HL-60/S4 treated with retinoic acid at 250 ng/mL for 4 days and 3 days (cell line): ENCODE results near the gene DDIAS.
"Not testable (repeated sequence)": the region's sequence is repeated elsewhere in the genome, so short reads cannot be mapped to it uniquely, and the experiment has no call there.

ENCODE experiments used
- in situ Hi-C: fragments of 300-500 bp; cut with MboI; formaldehyde crosslinking; loops from 2 replicates; pipeline ENCODE4 v1.7.0; 2022; ENCODE audit warnings: low sequenced_read_pairs

Gene DDIAS

DNA sequence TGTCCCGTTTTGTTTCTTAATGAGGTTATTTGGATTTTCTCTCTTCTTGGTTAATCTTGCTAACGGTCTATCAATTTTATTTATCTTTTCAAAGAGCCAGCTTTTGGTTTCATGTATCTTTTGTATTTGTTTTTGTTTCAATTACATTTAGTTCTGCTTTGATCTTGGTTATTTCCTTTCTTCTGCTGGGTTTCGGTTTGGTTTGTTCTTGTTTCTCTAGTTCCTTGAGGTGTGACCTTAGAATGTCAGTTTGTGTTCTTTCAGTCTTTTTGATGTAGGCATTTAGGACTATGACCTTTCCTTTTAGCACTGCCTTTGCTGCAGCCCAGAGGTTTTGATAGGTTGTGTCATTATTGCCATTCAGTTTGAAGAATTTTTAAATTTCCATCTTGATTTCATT, 18.7 kb downstream of the DDIAS start:
- in situ Hi-C loops: not testable (repeated sequence)

DNA sequence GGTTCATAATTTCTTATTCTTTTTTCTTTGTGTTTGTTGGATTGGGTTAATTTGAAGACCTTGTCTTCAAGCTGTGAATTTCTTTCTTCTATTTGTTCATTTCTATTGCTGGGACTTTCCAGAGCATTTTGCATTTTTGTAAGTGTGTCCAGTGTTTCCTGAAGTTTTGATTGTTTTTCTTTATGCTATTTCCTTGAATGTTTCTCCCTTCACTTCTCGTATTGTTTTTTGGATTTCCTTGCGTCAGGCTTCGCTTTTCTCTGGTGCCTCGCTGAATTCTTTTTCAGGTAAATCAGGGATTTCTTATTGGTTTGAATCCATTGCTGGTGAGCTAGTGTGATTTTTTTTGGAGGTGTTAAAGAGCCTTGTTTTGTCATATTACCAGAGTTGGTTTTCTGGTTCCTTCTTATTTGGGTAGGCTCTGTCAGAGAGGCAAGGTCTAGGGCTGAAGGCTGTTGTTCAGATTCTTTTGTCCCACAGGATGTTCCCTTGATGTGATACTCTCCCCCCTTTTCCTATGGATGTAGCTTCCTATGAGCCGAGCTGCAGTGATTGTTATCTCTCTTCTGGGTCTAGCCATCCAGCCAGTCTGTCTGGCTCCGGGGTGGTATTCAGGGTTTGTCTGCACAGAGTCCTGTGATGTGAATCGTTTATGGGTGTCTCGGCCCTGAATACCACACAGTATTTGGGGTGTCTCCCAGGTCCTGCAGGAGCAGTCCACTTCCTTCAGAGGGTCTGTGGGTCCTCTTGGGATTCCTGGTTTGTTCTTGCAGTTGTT, 21.0 kb downstream of the DDIAS start:
- in situ Hi-C loops: not testable (repeated sequence)

DNA sequence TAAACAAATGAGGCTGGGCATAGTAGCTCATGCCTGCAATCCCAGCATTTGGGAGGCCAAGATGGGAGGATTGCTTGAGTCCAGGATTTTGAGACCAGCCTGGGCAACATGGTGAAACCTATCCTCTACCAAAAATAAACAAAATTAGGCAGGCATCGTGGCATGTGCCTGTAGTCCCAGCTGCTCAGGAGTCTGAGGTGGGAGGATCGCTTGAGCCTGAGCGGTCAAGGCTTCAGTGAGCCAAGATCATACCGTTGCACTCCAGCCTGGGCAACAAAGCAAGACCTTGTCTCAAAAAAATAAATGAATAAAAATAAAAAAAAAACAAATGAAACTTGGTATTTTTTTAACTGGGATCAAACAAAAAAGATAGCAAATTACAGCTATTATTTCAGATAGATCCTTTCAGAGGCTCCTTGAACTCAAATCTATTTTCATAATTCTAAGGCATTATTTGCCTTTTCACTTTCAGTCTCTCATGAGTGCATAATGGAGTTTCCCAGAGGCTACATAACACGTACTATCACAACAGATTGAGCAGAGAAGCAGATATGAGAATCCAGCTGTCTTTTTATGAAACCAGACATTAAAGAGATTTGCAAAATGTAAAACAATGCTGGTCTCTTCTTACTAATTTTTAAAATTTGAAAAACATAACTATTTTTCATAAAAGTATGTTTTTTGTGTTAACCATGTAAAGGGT, 23.1 kb downstream of the DDIAS start:
- in situ Hi-C loops: no loop called here

DNA sequence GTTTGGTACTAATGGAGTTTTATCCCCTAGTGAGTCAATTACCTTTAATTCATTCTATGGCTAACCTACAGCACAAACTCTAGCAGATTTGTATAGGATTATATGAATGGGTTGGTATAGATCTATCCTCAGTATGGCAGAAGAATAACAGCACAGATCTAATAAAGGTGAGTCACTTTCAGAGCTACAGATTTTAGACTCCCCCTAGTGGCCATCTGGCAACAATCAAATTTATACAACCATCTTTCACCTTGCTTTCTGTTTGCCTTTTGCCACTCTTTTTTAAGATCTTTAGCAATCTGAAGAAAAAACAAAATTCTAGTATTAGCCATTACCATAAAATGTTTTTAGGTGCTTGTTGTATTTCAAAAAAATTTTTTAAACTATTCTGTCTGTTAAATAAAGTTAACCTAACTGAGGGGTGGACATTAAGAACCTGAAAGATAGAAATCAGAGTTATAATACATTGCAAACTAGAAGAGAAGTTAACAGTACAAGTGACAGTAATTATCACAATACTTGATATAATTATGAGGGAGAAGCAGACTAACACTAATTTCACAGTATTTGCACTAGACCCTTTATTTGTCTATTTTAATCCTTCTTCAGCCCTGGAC, 25.8 kb downstream of the DDIAS start:
- in situ Hi-C loops: no loop called here

DNA sequence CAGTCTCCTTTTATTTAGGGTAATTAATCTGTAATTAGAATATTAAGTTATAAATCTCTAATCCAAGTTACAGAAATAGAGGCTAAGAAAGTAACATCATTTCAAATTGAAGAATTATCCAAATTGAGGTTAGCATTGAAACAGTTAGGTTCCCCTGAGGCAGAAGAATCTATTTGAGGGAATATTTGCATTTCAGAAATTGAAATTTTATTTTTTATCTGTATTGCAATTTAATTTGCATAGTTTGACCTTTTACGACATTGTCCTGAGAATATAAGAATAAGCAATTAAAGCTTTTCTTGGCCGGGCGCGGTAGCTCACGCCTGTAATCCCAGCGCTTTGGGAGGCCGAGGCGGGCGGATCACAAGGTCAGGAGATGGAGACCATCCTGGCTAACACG, 27.6 kb downstream of the DDIAS start:
- in situ Hi-C loops: no loop called here

DNA sequence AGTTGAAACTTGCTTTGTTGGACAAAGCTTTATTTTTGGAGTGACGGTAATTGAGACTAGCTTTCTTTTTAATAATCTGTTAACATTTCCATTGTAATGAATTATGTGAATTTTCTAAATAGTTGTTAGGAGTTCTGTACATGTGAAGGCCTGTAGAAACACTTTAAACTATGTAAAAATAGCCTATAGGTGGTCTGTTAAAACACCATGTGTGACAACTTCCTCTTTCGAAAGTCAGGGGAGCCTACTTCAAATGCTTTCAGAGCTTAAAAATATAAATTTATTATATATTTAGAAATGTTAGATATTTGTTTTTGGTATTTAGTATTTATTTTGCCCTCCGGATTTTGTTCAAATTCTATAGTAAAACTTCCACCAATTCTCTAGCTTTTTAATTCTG, 28.7 kb downstream of the DDIAS start:
- in situ Hi-C loops: no loop called here

DNA sequence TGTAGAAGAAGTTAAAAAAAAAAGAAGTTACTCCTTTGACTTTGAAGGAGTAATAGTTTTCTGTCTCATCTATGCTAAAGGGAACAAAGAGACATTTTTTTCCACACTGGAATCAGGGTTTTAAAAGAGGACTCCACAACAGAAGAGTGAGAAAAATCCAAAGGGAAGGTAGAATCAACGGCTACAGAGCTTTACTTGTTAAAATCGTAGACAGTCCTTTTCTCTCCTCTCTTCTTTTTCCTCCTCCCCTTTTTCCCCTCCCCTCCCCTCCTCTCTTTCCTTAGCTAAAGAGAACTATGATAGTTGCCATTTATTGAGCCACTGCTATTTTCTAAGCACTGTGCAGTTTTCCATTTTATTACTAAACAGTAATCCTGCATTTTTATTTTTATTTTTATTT, 29.2 kb downstream of the DDIAS start:
- in situ Hi-C loops: no loop called here

DNA sequence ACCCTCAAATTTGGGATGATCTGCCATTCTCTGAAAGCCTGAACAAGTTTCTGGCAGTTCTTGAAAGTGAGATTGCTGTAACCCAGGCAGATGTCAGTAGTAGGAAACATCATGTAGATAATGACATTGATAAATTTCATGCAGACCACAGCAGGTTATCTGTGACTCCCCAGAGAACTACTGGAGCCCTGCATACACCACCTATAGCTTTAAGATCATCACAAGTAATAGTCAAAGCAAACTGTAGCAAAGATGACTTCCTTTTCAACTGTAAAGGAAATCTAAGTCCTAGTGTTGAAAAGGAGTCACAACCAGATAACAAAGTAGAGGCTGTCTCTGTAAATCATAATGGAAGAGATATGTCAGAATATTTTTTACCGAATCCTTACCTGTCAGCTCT, 31.0 kb downstream of the DDIAS start:
- in situ Hi-C loops: no loop called here

DNA sequence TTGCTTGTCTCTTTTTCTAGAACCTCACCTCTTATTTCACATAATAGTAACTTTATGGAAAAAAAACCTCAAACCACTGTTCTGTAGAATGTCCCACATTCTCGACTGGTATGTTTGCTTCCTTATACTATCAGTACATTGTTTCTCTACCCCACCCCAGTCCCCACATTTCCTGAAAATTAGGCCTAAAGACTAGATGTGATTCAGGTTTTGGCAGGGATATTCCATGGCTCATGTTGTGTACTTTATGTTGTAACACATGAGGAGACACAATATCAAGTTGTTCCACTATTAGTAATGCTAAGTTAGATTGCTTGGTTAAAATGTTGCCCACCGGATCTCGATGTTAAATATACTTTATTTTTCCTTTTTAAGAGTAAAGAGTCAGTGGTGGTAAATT, 34.7 kb downstream of the DDIAS start:
- in situ Hi-C loops: no loop called here

DNA sequence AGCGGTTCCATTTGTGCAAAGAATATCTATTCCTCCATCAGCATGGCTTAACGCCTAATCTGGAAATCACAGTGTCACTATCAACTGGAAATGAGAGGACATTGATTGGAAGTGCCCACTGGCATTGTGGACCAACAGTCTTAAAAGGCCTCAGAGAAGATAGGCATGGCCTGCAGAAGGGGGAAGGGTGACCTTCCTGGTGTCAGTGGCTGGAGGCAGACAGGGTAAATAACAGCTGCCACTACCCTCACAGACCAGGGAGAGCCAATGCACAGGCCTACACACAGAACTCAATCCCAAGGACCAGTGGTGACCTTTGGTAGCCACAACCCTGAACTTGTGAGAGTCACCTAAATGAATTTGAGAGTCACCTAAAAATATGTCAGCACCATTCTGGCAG, 36.0 kb downstream of the DDIAS start:
- in situ Hi-C loops: no loop called here

DNA sequence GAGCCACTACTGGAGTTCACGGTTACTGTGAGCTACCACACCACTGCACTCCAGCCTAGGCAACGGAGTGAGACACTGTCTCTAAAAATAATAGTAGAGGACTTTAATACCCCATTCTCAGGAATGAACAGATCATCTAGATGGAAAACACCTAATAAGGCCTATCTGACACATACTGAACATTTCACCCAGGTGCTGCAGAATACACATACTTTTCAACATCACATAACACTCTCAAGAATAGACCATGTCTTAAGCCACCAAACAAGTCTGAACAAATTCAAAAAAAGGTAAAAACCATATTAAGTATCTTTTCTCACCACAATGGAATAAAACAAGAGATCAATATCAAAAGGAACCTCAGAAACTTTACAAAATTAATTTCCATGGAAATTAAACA, 37.9 kb downstream of the DDIAS start:
- in situ Hi-C loops: no loop called here

DNA sequence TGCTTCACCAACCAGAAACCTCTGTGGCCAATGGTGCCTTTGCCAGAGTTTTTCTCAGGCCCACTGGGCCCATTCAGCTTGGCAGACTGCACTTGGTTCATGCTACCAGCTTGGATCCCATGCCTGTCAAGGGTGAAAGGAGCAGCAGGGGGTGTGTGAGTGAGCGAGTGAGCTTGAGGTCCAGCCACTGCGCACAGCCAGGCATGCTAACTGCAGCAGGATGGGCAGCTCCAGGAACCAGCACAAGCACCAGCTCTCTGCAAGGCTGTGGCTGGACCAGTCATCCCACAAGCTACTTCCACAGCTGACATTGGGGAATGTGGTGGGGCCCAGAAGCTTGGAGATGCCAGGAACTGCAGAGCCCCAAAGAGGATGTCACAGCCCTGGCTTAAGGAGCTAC, 40.8 kb downstream of the DDIAS start:
- in situ Hi-C loops: no loop called here

DNA sequence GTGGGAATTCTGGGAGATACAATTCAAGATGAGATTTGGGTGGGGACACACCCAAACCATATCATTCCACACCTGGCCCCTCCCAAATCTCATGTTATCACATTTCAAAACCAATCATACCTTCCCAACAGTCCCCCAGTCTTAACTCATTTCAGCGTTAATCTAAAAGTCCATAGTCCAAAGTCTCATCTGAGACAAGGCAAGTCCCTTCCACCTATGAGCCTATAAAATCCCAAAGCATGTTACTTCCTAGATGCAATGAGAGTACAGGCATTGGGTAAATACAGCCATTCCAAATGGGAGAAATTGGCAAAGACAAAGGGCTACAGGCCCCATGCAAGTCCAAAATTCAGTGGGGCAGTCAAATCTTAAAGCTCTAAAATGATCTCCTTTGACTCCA, 41.9 kb downstream of the DDIAS start:
- in situ Hi-C loops: not testable (repeated sequence)

DNA sequence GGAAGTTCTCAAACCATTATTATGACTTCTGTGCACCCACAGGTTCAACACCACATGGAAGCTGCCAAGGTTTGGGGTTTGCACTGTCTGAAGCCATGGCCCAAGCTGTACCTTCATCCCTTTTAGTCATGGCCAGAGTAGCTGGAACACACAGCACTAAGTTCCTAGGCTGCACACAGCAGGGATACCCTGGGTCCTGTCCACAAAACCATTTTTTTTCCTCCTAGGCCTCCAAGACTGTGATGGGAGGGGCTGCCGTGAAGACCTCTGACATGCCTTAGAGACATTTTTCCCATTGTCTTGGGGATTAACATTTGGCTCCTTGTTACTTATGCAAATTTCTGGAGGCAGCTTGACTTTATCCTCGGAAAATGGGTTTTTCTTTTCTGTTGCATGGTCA, 42.7 kb downstream of the DDIAS start:
- in situ Hi-C loops: no loop called here

DNA sequence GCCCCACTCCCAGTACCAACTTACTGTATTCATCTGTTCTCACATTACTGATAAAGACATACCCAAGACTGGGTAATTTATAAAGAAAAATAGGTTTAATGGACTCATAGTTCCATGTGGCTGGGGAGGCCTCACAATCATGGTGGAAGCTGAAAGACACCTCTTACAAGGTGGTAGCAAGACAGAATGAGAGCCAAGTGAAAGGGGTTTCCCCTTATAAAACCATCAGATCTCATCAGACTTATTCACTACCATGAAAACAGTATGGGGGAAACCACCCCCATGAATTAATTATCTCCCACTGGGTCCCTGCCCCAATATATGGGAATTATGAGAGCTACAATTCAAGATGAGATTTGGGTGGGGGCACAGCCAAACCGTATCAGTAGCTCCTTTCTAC, 43.5 kb downstream of the DDIAS start:
- in situ Hi-C loops: not testable (repeated sequence)

DNA sequence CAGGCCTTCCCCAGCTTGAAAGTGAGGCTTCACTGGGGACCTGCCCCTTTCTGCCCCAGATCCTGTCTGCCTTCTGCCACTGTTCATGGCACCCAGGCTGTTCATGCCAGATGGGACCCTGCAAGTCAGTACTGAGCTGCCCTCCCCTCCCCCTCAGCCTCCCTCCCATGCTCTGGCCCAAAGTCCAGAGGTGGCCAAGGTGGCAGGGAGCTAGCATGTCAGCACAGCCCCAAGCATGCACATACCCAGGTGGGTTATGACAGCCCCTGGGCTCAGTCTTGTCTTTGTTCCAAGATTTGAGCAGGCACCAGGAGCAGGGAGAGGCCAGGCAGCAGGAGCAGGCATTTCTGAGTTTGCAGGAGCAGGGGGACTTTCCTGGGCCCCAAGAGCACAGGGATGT, 44.1 kb downstream of the DDIAS start:
- in situ Hi-C loops: no loop called here

DNA sequence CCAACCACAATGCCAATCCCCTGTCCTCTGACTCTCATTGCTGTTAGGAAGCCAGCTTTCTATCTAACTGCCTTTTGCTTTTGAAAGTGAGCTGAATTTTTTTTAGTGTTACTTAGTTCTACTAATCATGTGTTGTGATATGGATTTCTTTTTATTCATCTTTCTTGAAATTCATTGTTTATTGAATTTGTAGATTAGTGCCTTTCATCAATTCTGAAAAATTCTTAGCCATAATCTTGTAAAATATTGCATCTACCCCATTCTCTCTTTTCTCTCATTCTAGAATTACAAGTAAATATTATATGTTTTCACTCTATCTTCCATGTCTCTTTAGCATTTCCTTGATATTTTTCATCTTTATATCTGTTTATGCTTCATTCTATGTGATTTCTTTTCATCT, 47.8 kb downstream of the DDIAS start:
- in situ Hi-C loops: no loop called here

DNA sequence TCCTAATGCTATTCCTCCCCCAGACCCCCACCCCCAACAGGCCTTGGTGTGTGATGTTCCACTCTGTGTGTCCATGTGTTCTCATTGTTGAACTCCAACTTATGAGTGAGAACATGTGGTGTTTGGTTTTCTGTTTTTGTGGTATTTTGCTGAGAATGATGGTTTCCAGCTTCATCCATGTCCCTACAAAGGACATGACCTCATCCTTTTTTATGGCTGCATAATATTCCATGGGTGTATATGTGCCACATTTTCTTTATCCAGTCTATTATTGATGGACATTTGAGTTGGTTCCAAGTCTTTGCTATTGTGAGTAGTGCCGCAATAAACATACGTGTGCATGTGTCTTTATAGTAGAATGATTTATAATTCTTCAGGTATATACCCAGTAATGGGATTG, 49.0 kb downstream of the DDIAS start:
- in situ Hi-C loops: not testable (repeated sequence)

DNA sequence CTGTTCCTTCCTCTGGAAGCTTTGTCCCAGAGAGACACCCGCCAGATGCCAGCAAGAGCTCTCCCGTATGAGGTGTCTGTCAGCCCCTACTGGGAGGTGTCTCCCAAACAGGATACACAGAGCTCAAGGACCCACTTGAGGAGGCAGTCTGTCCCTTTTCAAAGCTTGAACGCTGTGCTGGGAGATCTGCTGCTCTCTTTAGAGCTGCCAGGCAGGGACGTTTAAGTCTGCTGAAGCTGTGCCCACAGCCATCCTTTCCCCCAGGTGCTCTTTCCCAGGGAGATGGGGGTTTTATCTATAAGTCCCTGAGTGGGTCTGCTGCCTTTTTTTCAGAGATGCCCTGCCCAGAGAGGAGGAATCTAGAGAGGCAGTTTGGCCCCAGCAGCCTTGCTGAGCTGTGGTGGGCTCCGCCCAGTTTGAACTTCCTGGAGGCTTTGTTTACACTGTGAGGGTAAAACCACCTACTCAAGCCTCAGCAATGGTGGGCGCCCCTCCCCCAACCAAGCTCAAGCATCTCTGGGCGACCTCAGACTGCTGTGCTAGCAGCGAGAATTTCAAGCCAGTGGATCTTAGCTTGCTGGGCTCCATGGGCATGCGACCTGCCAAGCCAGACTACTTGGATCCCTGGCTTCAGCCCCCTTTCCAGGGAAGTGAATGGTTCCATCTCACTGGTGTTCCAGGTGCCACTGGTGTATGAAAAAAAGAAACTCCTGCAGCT, 54.4 kb downstream of the DDIAS start:
- in situ Hi-C loops: not testable (repeated sequence)

DNA sequence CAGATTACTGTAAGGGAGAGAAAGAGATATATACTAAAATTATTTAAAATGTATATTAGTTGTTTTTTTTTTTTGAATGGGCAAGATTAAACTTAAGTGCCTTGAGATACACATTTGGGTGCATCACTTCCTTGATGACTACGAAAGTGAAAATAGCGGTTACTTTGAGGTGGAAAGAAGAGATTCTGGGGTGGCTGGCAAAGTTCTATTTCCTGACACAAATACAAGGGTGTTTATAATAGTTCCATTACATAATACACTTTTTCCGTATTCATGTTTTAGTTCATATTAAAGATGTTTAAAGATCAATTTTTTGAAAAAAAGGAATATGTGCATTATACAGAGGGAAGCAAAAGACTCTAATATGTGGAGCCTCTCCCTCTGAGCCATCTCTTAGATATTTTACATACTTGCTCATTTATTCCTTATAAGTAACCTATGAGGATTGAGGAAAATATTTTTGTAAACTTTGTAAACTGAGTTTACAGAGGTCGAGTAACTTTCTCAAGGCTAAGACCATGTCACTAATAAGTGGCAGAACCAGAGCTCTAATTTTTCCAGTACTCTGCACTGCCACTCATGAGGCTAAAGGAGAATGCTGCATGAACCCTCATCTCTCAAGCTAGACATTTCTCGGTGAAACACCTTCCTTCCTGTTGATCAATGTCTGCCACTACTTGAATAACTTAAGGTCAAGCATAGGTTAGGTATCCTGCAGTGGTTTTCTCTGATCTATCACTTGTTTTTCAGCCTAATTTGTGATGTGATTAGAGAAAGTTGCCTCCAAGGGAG, 58.6 kb downstream of the DDIAS start:
- in situ Hi-C loops: no loop called here

DNA sequence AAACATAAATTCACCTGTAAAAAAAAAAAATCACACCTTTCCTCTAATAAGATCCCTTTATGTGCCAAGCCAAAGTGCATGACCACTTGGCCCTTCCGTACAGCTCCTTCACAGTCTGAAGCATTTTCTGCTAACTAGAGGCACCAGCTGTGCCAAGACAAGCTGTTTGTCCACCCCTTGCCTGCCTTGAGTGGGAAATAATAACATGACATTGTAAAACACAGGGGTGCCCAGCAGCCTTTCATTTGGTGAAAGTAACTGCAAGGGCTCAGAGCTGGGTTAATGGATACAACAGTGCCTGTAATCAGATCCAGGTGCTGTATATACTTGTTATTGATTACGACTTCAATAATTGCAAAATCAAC, 59.2 kb downstream of the DDIAS start:
- in situ Hi-C loops: no loop called here
